Limb (tissue), 2 donors: ENCODE measurements around the gene OR51I1.
A peak's percentile ranks its signal among the peaks of the same experiment; 100 is the strongest.

Experiments used
- DNase-seq, 2 donors: peaks; one replicate each; pipeline ENCODE4 v3.0.0-alpha.2; 2016; ENCODE audit errors: extremely low spot score in 2 of 2

The OR51I1 gene, protein sequence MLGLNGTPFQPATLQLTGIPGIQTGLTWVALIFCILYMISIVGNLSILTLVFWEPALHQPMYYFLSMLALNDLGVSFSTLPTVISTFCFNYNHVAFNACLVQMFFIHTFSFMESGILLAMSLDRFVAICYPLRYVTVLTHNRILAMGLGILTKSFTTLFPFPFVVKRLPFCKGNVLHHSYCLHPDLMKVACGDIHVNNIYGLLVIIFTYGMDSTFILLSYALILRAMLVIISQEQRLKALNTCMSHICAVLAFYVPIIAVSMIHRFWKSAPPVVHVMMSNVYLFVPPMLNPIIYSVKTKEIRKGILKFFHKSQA

DNA sequence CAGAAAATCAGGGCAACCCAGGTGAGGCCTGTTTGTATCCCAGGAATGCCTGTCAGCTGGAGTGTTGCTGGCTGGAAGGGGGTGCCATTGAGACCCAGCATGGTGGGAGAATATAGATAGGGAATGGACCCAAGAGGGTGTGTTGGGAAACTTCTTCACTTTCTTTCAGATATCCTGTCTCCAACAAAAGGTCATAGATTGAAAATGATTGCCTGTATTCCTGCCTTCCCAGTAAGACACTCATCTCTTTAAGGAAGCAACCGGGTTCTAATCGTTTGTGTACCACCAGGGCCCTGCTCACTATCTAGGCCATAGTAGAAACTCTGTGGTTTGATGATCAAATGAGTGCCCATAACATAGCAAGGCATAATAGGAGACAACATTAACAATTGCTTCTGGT, at the start of gene OR51I1:
TSS of gene OR51I1 (minus strand) at position 101 of the 400 bp plus-strand sequence. CDS start at position 101, 0 bp downstream.
- no peak for DNase-seq

DNA sequence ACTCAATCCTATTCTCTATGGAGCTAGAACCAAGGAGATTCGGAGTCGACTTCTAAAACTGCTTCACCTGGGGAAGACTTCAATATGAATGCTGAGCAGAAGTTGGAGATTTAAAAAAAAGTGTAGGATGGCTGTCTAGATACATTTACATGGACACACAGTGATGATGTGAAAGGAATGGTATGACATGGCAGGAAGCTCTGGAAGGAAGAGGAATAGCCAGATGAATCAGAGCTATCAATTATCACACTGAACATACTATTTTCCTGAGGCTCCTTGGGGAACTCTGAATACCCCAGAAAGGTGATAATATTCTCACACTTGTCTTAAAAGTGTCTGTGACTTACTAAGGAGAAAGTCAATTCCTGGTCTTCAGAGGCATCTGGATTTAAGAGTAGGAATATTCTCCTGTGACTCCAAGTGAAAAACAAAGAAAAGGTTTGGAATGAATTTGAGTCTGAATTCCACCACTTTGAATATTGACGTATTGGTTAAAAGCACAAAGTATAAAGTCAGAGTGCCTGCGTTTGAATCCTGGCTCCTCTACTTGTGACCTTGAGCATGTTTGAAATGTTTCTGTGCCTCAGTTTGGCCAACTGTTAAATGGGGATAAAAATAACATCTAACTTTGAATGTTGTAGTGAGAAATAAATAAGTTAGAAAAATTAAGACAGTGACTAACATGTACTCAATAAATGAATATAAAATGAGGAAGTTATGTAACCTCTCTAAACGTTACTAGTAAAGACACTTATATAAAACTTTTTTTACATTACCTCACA, 48.5 kb upstream of the OR51I1 start:
- no peak for DNase-seq

DNA sequence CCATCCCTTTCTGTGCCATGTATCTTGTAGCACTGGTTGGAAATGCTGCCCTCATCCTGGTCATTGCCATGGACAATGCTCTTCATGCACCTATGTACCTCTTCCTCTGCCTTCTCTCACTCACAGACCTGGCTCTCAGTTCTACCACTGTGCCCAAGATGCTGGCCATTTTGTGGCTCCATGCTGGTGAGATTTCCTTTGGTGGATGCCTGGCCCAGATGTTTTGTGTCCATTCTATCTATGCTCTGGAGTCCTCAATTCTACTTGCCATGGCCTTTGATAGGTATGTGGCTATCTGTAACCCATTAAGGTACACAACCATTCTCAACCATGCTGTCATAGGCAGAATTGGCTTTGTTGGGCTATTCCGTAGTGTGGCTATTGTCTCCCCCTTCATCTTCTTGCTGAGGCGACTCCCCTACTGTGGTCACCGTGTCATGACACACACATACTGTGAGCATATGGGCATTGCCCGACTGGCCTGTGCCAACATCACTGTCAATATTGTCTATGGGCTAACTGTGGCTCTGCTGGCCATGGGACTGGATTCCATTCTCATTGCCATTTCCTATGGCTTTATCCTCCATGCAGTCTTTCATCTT, 47.6 kb upstream of the OR51I1 start:
- no peak for DNase-seq

DNA sequence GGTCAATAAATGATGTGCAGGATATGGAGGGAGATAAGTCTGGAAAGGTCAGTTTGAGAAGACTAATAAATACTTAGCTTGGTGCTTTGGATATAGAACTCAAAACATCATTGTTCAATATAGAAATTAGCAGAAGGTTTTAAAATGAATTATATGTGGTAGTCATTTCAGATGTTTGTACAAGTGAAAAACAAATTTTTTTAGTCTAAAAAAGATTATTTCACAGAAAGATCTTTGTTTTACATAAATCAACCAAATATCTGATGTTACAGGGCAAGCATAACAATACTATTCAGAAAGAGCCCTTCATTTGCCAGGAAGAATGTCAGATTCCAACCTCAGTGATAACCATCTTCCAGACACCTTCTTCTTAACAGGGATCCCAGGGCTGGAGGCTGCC, 47.1 kb upstream of the OR51I1 start, which contains the start of gene OR52D1:
TSS of gene OR52D1 (plus strand) at position 301 of the 400 bp plus-strand sequence. CDS start at position 323, 22 bp downstream.
- no peak for DNase-seq

DNA sequence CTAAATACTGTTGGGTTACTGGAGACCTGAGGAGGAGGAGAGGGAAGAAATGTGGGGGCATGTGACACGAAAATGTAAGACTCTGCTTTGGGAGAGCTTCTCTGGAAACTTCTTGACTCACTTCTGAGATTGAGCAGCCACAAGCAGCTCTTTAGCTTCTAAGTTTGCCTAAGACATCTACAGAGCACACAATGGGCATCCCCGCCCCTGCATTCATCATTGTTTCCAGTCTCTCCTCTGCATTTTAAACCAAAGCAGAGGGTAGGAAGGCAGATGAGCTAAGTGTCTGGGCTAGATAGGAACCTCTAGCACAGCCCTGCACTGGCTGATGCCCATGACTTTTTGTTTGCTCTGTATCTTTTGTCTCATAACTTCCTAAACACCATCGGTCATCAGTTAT, 45.1 kb upstream of the OR51I1 start:
- DNase-seq = no peak

DNA sequence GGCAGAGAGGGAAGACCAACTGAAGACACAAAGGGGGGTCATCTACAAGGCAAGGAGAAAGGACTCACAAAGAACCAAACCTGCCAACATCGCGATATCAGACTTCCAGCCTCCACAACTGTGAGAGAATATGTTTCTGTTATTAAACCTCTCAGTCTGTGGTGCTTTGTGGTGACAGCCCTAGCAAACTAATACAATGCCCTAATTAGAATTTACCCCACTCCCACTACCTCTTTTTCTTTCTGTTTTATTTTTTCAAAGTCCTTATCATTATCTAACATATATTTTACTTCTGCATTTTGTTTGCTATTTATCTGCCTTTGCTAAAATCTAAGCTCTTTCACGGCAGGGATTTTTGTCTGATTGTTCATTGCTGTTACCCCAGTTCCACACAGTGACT, 44.7 kb upstream of the OR51I1 start:
- DNase-seq = no peak

DNA sequence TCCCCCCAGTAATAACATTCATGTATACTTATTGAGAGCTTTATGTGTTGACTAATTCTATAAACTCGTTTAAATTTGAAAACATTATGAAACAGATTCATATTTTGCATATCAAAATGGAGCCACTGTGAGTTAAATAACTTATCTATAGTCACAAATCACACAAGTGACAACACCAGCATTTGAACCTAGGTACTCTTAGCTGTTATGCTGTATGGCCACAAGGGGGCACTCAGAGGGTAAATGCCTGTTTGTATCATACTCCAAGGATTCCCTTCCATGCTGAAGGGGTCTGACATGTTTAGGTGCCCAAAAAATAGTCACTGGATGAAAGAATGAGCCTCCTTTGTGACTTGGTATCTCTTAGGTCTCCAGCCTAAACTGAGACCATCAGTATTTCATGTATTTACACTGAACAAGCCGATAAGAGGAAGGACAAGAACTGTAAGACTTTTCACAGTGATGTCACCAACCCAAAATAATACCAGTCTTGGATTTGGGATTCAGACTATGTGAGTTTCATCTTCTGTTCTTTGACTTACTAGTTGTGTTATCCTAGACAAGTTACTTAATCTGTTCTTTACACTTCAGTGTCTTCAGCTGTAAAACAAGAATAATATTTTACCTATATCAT, 35.0 kb upstream of the OR51I1 start:
- peak in 1 of 2 donors; percentile 15 for DNase-seq

DNA sequence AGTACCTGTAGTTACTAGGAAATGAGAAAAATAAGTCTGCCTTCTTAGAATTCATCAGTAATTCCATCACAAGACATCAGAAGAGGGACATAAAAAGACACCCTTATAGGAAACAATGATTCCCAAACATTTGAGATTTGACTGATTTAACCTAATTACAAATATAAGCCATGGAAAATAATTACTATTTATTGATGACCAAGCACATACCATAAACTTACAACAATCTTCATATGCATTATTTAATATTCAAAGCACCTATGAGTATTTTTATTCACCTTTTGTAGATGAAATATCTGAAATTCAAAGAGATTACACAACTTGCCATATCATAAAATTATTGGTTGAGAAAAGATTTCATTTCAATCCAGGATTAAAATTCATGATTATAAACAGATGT, 32.6 kb upstream of the OR51I1 start:
- no peak for DNase-seq

DNA sequence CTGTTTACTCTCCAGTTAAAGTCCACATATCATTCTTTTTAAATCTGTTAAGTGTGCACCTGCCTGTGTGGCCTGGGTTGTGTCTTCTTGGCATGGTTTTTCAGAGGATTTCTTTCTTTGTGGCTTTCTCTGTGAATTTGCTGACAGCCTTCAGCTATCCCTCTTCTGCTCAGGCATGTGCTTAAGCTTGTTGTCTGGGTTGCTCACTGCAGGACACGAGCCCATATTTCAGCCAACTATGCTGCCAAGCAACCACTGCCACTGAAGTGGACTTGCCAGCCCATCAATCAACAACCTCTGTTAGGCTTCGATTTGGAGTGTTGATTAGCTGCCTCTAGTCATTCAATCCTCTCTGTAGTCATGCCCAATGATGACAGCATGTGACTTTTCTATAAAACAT, 26.2 kb upstream of the OR51I1 start:
- DNase-seq = no peak

DNA sequence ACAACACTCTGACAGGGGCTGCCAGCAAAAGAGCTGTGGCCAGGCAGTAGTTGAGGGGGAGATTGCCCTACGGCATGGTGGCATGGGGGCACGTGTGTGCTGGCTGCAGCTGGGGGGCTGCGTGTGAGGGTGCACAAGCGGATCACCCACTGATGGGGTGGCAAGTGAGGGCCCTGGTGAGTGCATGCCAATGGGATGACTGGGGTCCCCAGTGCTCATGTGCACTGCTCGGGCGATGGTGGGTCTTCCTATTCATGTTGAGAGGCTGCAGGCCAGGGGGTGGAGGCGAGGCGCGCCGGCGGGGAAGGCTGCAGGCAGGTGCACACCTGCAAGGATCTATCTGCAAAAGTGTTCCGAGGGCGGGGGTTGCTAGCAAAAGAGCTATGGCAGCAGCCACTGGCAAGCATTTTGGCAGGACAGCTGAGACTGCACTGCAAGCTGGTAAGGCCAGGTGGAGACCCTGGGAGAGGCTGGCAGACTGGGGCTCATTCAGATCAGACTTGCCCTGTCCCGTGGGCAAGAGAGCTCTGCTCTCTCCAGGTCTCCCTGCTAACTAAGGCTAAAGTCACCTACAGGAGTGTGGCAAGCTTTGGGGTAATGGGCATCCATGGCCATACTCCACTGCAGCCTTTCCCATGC, 19.8 kb upstream of the OR51I1 start:
- no peak for DNase-seq

DNA sequence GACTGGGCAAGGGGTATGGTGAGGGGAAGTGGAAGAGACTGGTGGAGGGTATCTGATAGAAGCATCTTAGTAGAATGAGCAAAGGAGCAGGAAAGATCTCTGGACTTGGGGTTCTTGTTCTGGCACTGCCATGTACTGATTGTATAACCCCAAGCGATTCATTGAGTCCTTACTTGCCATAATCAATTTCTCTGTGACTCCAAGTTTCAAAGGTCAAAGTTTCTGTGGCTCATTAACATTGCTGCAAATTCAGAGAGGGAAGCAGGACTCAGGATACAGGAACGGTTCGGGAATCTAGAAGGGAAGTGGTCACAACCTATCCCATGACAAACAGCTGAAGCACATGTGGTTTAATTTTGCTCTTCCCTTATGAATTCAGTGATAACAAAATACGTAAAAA, 8.1 kb upstream of the OR51I1 start:
- DNase-seq = no peak

DNA sequence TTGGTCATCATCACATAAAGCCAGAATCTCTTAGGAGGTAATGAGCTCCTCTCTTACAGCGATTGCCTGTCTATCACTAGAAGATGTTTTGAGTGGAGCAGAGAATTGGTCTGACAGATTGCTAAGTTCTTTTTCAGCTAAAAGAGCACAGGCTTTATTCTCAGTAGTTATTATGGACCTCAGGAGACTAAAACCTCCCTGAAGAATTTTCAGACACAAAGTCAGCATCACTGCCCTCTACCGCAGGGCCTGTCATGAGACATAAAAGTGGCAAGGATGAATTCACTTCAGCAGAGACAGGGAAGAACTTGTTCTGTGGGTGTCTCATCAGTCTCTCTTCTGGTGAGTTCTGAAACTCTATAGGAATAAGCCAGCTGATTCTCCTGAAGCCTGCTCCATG, 7.7 kb upstream of the OR51I1 start, which contains the start of gene OR51I2:
TSS of gene OR51I2 (plus strand) at position 301 of the 400 bp plus-strand sequence. CDS start 4,166 bp downstream, outside the sequence.
- DNase-seq = no peak

DNA sequence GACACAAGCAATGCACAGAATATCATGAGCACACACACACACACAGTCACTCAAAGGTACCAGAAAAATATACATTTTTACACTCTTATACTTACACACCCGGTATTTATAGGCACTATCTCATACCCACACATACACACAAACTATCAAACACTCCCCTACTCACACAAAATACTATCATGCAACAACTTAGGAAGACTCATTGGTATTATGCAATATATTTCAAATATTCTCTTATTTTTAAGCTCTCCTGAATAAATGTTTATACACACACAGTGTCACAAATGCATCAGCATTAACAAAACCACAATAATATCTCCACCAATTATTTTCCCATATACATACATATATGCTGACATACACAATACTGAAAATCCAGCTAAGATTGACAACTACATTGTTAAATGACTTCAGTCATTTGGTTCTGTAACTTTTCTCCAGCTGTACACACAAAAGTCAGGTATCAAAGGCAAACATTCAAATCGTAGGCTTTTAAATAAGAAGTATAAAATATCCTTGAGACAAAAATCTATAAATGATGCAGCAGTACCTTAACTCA, 2.6 kb upstream of the OR51I1 start:
- no peak for DNase-seq

DNA sequence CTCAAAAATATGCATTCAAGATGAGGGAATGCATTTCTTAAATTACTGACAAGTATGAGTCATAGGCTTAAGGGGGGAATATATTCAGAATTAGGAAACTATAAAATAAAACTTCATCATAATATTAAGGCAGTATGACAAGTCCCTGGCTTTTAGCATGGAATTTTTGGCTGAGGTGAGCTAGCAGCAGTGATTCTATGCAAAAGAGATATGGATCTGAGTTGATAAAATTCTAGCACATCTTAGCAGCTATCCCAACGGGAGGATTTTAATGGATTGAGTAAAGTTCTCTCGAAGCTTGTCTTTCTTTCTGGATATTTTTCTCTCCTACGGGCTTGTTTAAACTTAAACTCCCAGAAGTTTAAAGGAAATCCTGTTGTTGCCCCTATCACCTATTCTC, 18.2 kb downstream of the OR51I1 start:
- DNase-seq = no peak

DNA sequence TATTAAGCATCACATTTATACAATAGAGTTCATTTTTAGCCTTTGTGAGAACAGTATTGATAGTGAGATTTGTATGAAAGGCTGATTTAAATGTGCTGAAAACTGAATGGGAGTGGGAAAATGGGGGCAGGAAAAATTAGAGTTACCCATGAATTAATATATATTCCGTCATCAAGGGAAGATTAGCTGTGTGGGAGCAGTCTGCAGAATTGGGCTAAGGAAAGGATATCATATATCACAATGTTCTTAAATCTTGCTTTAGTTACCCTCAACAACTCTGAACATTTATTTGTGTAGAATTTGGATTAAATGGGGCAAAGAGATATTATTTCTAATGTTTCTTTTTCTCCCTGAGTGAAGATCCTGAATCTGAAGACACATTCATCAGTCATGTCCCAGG, 19.5 kb downstream of the OR51I1 start, which contains the start of gene OR51Q1:
TSS of gene OR51Q1 (plus strand) at position 301 of the 400 bp plus-strand sequence. CDS start at position 391, 90 bp downstream.
- no peak for DNase-seq

DNA sequence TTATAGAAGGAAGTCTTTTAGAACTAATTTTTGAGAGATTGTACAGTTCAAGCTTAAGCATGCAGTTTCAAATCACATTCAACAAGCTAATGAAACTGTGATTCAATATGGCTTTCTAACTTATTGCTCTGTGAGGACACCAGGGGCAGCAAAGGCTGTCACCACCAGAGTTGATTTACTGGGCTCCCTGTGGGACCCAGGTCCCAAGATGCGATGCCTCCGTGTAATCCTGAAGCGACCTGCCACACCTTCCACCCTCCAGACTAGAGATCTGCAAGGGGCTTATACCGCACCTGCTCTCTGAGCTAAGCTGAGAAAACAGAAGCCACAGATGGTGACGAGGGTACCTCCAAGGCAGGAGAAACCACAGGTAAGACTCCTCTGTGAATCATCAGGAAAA, 20.3 kb downstream of the OR51I1 start:
- no peak for DNase-seq

DNA sequence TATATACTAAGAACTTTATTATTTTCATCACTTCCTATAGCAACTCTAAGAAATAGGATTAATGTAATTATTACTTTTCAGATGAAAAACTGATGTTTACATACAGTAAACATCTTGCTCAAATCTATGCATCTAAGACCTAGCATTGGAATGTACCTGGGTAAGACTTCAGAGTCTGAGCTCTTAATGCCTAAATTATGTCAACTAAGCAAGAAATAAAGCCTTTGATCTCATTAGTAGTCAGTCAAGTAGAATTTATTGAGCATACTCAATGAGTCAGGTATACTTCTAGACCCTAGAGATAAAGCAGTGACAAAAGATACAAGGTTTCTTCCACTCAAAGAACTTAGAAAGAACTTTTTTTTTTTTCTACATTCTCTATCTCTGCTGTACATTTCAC, 36.1 kb downstream of the OR51I1 start:
- no peak for DNase-seq

DNA sequence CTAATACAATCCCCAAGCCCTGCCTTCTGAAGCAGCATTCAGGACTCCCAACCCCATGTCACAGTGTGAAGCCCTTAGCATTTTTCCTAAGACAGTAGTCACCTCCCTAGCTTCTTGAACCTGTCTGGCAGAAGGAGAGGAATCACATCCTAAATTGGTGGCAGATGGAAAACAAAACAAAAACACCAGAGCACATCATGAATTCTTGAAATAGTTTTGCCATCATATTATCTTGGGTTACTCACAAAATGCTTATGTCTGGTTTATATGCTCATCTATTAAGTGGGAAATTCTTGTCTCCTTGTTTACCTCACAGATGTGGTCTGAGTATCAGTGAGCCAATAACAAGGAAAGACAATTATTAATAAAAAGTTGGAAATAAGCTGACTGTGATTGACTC, 42.4 kb downstream of the OR51I1 start:
- no peak for DNase-seq

DNA sequence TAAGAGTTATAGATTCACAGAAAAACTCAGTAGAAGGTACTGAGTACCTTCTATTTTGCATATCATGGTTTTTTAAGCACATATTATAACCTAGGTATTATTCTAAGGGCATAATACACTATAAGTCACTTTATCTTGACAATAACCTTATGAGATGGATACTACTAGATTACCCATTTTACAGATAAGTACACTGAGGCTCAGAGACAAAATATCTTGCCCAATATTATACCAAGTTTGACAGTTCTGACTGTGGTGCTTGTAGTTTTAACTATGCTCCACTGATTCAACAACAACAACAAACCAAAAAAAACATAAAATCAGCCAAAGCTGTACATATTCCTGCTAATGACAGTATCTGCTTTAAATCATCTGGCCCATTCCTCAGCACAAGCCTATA, 47.2 kb downstream of the OR51I1 start:
- DNase-seq = no peak
